Ascending aorta (tissue), 2 donors: Measurements from ENCODE around the gene PIP5K1B. TPM values are rescaled to one million over a fixed set of nuclear protein-coding genes. Genes with fewer than 3 reads are reported as not detected.

Experiments used
- DNase-seq, 2 donors: peaks; one replicate each; pipeline ENCODE4 v3.0.0-alpha.2; 2019; ENCODE audit warnings: low spot score in 2 of 2
- H3K27ac ChIP-seq, 2 donors: fragments of 200-600 bp; sonication (generic); one replicate each; pipeline ENCODE4 v1.5.1; 2016 to 2017; ENCODE audit warnings: mild to moderate bottlenecking in 1 of 2
- H3K27me3 ChIP-seq: fragments of 200-600 bp; sonication (generic); one replicate; pipeline ENCODE4 v1.5.1; 2017
- H3K36me3 ChIP-seq, 2 donors: fragments of 200-600 bp; sonication (generic); one replicate each; pipeline ENCODE4 v1.5.1; 2016
- H3K4me1 ChIP-seq, 2 donors: fragments of 200-600 bp; sonication (generic); one replicate each; pipeline ENCODE4 v1.5.1; 2016 to 2017; ENCODE audit warnings: mild to moderate bottlenecking in 1 of 2
- H3K4me3 ChIP-seq, 2 donors: fragments of 200-600 bp; sonication (generic); one replicate each; pipeline ENCODE4 v1.5.1; 2016 to 2017; ENCODE audit warnings: mild to moderate bottlenecking in 1 of 2
- H3K9me3 ChIP-seq, 2 donors: fragments of 200-600 bp; sonication (generic); one replicate each; pipeline ENCODE4 v1.5.1; 2016
- intact Hi-C: fragments of 100-400 bp; cut with DNase I; formaldehyde crosslinking; loops from one replicate; pipeline ENCODE4 v1.15.1; 2023
- total RNA-seq: library from RNA; depleted of rRNA; stranded (reverse); fragments of >200 nt; gene quantifications from one replicate; pipeline ENCODE4 v1.1.0, GENCODE V29; 2016
- TF ChIP-seq, protein P1 (sequence below), 3 experiments: fragments of 200-600 bp in 2 of 3; fragments of 450-650 bp in 1 of 3; sonication (generic) in 2 of 3; IDR thresholded peaks; one replicate each; pipeline ENCODE4 v1.5.1; 2016 to 2019; ENCODE audit warnings: antibody characterized with exemption in 3 of 3, mild to moderate bottlenecking in 1 of 3, moderate library complexity in 1 of 3

The PIP5K1B gene
- total RNA-seq, 1 donor from 2014 or later: 0.85 TPM

DNA sequence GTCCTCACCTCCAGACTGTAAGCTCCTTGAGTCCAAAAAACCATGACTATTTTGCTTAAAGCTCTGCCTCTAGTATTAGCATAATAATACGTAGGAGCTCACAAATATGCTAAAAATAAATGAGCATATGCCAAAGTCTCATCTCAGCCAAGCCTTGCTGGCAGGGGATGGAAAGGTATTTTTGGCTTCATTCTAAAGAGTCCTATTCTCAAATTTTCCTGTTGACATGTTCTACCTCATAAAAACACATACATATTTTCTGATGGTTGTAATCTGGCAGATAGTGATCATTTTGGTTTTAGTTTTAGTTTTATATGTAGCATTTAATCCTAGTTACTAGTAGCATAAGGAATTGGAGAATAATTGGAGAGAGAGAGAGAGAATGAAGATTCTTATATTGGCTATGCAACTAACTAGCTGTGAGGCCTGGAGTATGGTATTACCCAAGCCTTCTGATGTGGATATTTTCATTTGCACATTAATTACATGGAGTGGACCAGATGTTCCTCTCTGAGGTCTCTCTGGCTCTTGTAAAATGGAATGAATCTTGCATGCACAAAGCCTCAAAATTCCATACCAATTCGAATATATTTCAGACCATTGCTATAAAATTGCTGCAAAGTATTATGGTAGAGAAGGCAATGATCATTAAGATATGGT is 55.8 kb downstream of the PIP5K1B start:
- Histone ChIP-seq H3K36me3 (no peaks in the 10 kb centered on the region), H3K27me3 (no peaks in the 10 kb centered on the region), H3K9me3 (no peaks in the 10 kb centered on the region), H3K4me1 (no peaks in the 10 kb centered on the region), H3K27ac (no peak overlapping the region), H3K4me3 (no peak overlapping the region)
- DNase-seq: no peak
- TF ChIP-seq, protein P1, sequence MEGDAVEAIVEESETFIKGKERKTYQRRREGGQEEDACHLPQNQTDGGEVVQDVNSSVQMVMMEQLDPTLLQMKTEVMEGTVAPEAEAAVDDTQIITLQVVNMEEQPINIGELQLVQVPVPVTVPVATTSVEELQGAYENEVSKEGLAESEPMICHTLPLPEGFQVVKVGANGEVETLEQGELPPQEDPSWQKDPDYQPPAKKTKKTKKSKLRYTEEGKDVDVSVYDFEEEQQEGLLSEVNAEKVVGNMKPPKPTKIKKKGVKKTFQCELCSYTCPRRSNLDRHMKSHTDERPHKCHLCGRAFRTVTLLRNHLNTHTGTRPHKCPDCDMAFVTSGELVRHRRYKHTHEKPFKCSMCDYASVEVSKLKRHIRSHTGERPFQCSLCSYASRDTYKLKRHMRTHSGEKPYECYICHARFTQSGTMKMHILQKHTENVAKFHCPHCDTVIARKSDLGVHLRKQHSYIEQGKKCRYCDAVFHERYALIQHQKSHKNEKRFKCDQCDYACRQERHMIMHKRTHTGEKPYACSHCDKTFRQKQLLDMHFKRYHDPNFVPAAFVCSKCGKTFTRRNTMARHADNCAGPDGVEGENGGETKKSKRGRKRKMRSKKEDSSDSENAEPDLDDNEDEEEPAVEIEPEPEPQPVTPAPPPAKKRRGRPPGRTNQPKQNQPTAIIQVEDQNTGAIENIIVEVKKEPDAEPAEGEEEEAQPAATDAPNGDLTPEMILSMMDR (IDR thresholded peaks at IDR 0.05): no peak
- intact Hi-C loops: no loop called here

DNA sequence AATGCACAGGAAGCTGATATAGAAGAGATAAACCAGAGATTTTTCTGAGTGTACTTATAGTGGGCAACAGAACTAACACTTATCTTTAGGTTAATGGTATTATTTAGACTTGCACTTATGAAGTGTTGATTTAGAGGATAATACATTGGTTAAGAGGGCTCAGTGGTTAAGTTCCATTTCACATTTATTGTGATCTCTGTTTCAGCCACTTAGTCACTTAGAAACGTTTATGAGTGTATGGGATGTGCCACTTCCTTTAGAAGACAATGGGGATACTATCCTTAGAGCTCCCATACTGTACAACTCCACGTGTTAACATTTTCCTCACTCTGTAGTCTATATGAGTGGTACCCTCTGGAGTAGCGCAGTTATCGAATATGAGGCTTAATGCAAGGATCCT is 57.5 kb downstream of the PIP5K1B start:
- Histone ChIP-seq H3K4me1 (no peaks in the 10 kb centered on the region), H3K9me3 (no peaks in the 10 kb centered on the region), H3K27me3 (no peaks in the 10 kb centered on the region), H3K27ac (no peak overlapping the region), H3K4me3 (no peak overlapping the region), H3K36me3 (no peaks in the 10 kb centered on the region)
- DNase-seq: no peak
- TF ChIP-seq, protein P1 (IDR thresholded peaks at IDR 0.05): no peak
- intact Hi-C loops: no loop called here

DNA sequence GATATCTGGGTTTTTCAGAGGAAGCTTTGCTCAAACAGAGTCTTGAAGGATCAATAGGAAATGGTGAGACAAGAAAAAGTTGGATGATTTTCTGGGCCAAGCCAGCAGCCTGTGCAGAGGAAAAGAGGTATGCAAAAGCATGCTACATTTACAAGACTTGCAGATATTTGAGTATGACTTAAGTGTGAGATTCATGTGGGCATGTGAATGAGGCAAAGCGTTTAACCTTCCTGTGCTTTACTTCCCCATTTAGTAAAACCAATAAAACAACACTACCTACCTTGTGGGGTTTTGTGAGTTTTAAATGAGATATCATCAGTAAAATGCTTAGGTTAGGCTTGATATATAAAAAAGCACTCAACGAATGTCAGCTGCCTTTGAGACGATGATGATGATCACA is 58.1 kb downstream of the PIP5K1B start:
- H3K4me3 ChIP-seq: no peak overlapping the region
- H3K27ac ChIP-seq: no peak overlapping the region
- no peaks in the 10 kb centered on the region for H3K36me3 ChIP-seq
- TF ChIP-seq, protein P1 (IDR thresholded peaks at IDR 0.05): no peak
- H3K27me3 ChIP-seq: no peaks in the 10 kb centered on the region
- intact Hi-C loops: no loop called here
- no peaks in the 10 kb centered on the region for H3K4me1 ChIP-seq
- H3K9me3 ChIP-seq: no peaks in the 10 kb centered on the region
- no peak for DNase-seq

DNA sequence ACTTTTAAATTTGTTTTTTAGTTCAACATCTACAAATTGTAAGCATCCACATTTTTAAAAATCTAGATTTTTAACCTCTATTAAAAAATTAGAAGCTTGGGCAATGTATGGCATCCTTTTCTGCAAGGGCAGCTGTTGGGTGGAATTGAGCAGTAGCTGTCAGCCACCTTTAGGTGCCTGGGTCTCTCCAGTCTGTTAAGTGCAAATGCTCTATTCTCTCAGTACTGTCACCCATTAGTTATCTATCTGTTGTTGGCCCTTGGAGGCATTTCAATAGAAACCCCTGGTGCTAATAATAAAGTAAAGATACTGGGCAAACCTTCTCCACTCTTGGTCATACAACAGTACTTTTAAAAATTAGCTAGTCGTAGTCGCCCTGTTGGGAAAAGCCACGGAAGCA is 63.6 kb downstream of the PIP5K1B start:
- no peak for DNase-seq
- H3K9me3 ChIP-seq: no peaks in the 10 kb centered on the region
- H3K36me3 ChIP-seq: no peaks in the 10 kb centered on the region
- H3K27me3 ChIP-seq: no peaks in the 10 kb centered on the region
- TF ChIP-seq, protein P1 (IDR thresholded peaks at IDR 0.05): no peak
- no peak overlapping the region for H3K4me3 ChIP-seq
- no peaks in the 10 kb centered on the region for H3K4me1 ChIP-seq
- intact Hi-C loops: no loop called here
- H3K27ac ChIP-seq: no peak overlapping the region

DNA sequence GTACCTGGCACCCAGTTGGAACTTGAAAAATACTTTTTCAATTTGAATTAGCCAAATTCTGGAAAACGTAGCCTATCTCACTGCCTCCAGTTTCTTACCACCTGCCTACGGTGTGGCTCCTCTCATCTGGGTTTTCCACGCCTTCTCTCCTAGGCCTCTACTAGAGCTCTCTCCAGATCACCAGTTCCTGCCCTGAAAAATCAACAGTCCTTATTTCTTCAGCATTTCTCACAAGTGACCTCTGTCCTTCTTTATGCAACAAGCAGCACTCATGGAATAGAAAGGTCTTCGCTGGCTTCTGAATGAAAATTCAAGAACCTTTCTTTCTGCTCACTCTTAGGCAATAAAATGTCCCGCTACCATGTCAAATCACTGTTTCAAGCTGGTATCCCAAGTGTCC is 64.8 kb downstream of the PIP5K1B start:
- no peaks in the 10 kb centered on the region for H3K9me3 ChIP-seq
- intact Hi-C loops: loop anchor here (10.0 kb wide), 1 partner anchor 415 kb away; no protein-coding TSS in a partner anchor

More for the DNA sequence above, 64.8 kb downstream of the PIP5K1B start:
- H3K4me1 ChIP-seq: peaks cover 0 to 7% of the 10 kb centered on the region in 2 donors
- H3K27ac ChIP-seq: no peak overlapping the region
- TF ChIP-seq, protein P1 (IDR thresholded peaks at IDR 0.05): no peak
- H3K27me3 ChIP-seq: no peaks in the 10 kb centered on the region
- no peak for DNase-seq
- H3K4me3 ChIP-seq: no peak overlapping the region
- no peaks in the 10 kb centered on the region for H3K36me3 ChIP-seq
